Measurements from ENCODE around the gene MMP14. TPM values are rescaled to one million over a fixed set of nuclear protein-coding genes. Genes with fewer than 3 reads are reported as not detected.

MMP14 gene
- total and polyA plus RNA-seq, 2 of the 13 experiments (the other 11 are each of a cell fraction or from before 2014, with no cell fraction given): 5.2 to 9.8 TPM

DNA sequence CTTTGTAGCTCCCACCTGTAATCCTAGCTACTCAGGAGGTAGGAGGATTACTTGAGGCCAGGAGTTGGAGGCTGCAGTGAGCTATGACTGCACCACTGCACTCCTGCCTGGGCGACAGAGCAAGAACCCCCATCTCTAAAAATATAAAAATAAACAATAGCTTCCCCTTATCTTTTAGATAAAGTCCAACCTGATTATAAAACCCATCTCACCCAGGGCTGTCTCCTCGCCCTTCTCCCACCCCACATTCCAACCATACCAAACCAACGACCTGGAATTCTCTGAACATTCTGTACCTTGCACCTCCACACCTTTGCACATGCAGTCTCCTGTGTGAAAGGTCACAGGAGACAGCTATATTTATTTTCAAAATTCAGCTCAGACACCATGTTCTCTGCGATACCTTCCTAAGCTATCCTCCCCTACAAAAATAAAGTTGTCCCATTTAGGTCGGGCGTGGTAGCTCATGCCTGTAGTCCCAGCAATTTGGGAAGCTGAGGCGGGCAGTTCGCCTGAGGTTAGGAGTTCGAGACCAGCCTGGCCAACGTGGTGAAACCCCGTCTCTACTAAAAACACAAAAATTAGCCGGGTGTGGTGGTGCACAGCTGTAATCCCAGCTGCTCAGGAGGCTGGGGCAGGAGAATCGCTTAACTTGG, 28.8 kb upstream of the MMP14 start (continued):
- TF ChIP-seq, protein P1, sequence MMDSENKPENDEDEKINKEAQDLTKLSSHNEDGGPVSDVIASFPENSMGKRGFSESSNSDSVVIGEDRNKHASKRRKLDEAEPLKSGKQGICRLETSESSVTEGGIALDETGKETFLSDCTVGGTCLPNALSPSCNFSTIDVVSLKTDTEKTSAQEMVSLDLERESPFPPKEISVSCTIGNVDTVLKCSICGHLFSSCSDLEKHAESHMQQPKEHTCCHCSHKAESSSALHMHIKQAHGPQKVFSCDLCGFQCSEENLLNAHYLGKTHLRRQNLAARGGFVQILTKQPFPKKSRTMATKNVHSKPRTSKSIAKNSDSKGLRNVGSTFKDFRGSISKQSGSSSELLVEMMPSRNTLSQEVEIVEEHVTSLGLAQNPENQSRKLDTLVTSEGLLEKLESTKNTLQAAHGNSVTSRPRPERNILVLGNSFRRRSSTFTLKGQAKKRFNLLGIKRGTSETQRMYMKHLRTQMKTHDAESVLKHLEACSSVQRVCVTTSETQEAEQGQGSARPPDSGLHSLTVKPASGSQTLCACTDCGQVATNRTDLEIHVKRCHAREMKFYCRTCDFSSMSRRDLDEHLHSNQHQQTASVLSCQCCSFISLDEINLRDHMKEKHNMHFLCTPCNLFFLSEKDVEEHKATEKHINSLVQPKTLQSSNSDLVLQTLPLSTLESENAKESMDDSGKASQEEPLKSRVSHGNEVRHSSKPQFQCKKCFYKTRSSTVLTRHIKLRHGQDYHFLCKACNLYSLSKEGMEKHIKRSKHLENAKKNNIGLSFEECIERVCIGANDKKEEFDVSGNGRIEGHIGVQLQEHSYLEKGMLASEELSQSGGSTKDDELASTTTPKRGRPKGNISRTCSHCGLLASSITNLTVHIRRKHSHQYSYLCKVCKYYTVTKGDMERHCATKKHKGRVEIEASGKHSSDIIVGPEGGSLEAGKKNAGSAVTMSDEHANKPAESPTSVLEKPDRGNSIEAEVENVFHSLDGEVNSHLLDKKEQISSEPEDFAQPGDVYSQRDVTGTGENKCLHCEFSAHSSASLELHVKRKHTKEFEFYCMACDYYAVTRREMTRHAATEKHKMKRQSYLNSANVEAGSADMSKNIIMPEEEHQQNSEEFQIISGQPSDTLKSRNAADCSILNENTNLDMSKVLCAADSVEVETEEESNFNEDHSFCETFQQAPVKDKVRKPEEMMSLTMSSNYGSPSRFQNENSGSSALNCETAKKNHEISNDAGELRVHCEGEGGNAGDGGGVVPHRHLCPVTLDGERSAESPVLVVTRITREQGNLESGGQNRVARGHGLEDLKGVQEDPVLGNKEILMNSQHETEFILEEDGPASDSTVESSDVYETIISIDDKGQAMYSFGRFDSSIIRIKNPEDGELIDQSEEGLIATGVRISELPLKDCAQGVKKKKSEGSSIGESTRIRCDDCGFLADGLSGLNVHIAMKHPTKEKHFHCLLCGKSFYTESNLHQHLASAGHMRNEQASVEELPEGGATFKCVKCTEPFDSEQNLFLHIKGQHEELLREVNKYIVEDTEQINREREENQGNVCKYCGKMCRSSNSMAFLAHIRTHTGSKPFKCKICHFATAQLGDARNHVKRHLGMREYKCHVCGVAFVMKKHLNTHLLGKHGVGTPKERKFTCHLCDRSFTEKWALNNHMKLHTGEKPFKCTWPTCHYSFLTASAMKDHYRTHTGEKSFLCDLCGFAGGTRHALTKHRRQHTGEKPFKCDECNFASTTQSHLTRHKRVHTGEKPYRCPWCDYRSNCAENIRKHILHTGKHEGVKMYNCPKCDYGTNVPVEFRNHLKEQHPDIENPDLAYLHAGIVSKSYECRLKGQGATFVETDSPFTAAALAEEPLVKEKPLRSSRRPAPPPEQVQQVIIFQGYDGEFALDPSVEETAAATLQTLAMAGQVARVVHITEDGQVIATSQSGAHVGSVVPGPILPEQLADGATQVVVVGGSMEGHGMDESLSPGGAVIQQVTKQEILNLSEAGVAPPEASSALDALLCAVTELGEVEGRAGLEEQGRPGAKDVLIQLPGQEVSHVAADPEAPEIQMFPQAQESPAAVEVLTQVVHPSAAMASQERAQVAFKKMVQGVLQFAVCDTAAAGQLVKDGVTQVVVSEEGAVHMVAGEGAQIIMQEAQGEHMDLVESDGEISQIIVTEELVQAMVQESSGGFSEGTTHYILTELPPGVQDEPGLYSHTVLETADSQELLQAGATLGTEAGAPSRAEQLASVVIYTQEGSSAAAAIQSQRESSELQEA (CRISPR knock-in tag; IDR thresholded peaks at IDR 0.05; ENCODE audit: not compliant biosample characterization): no peak
- no peak for TF ChIP-seq ATF3 (CRISPR knock-in tag; IDR thresholded peaks at IDR 0.05)
- TF ChIP-seq GATAD2A (CRISPR knock-in tag; IDR thresholded peaks at IDR 0.05): peak; percentile 59
- TF ChIP-seq NCOR1 (IDR thresholded peaks at IDR 0.05; ENCODE audit: borderline replicate concordance, low read length): peak; percentile 69; the same call in 1 of the 2 replicates
- no peak; the same call in 1 of the 2 replicates for TF ChIP-seq CREM (IDR thresholded peaks at IDR 0.05)
- TF ChIP-seq CREM (CRISPR knock-in tag; IDR thresholded peaks at IDR 0.05): no peak
- no peak for TF ChIP-seq STAG1 (CRISPR knock-in tag; IDR thresholded peaks at IDR 0.05)
- 0 out of 2 replicates have a peak, but pooled peaks have one; percentile 70 for TF ChIP-seq ZFP90 (CRISPR knock-in tag; IDR thresholded peaks at IDR 0.05; ENCODE audit: borderline replicate concordance)
- TF ChIP-seq MXI1 (IDR thresholded peaks at IDR 0.05; ENCODE audit: borderline replicate concordance, low read depth, low read length): no peak
- no peak for TF ChIP-seq ZNF772 (CRISPR knock-in tag; IDR thresholded peaks at IDR 0.05)
- TF ChIP-seq YEATS4 (CRISPR knock-in tag; IDR thresholded peaks at IDR 0.05; ENCODE audit: borderline replicate concordance): no peak
- peak; percentile 91 for TF ChIP-seq HNF4A (CRISPR knock-in tag; IDR thresholded peaks at IDR 0.05)
- TF ChIP-seq SOX5 (CRISPR knock-in tag; IDR thresholded peaks at IDR 0.05; ENCODE audit: borderline replicate concordance): peak; percentile 56; the same call in 1 of the 2 replicates
- TF ChIP-seq RARA (CRISPR knock-in tag; IDR thresholded peaks at IDR 0.05): peak; percentile 68; the same call in 1 of the 2 replicates
- TF ChIP-seq SRF (IDR thresholded peaks at IDR 0.05; ENCODE audit: low read depth, low read length): no peak
- TF ChIP-seq BHLHE40 (IDR thresholded peaks at IDR 0.05; ENCODE audit: low read length): peak; percentile 60; the same call in 1 of the 2 replicates
- no peak for TF ChIP-seq ZNF484 (CRISPR knock-in tag; IDR thresholded peaks at IDR 0.05; ENCODE audit: borderline replicate concordance, low read depth)
- TF ChIP-seq CAMTA2 (CRISPR knock-in tag; IDR thresholded peaks at IDR 0.05; ENCODE audit: borderline replicate concordance): no peak
- TF ChIP-seq SPEN (CRISPR knock-in tag; IDR thresholded peaks at IDR 0.05; ENCODE audit: low read depth): 0 out of 2 replicates have a peak, but pooled peaks have one; percentile 24
- TF ChIP-seq ZNF784 (CRISPR knock-in tag; IDR thresholded peaks at IDR 0.05; ENCODE audit: borderline replicate concordance): 0 out of 2 replicates have a peak, but pooled peaks have one; percentile 60
- no peak for TF ChIP-seq ZNF354B (CRISPR knock-in tag; IDR thresholded peaks at IDR 0.05)
- no peak for TF ChIP-seq ZNF572 (CRISPR knock-in tag; IDR thresholded peaks at IDR 0.05)
- TF ChIP-seq NCOA2 (CRISPR knock-in tag; IDR thresholded peaks at IDR 0.05): peak; percentile 71
